Measurements from ENCODE around the gene SEZ6L.

The SEZ6L gene

GRCh38 chr22:26259510-26259909 is 90.2 kb downstream of the SEZ6L start:
- DNase-seq, result peak; percentile 4

GRCh38 chr22:26264162-26264561 is 94.9 kb downstream of the SEZ6L start:
- DNase-seq, result no peak

- DNase-seq, result no peak
Measured at GRCh38 chr22:26265281-26265680, 96.0 kb downstream of the SEZ6L start.

GRCh38 chr22:26265909-26266308 is 96.6 kb downstream of the SEZ6L start:
- no peak for DNase-seq

- DNase-seq, result no peak
Measured at GRCh38 chr22:26267856-26268255, 98.6 kb downstream of the SEZ6L start.

- DNase-seq, result no peak
Measured at GRCh38 chr22:26269572-26269971, 100.3 kb downstream of the SEZ6L start.

GRCh38 chr22:26271427-26271826 is 102.2 kb downstream of the SEZ6L start:
- no peak for DNase-seq

- DNase-seq, result no peak
Measured at GRCh38 chr22:26273011-26273675, 103.9 kb downstream of the SEZ6L start.

- no peak for DNase-seq
Measured at GRCh38 chr22:26276529-26277160, 107.4 kb downstream of the SEZ6L start.

- DNase-seq, result no peak
Measured at GRCh38 chr22:26281941-26282340, 112.7 kb downstream of the SEZ6L start.

- no peak for DNase-seq
Measured at GRCh38 chr22:26283330-26283729, 114.1 kb downstream of the SEZ6L start.

- no peak for DNase-seq
Measured at GRCh38 chr22:26285632-26286031, 116.4 kb downstream of the SEZ6L start.

- DNase-seq, result no peak
Measured at GRCh38 chr22:26286091-26286820, 117.0 kb downstream of the SEZ6L start.

GRCh38 chr22:26287382-26288225 is 118.3 kb downstream of the SEZ6L start:
- no peak for DNase-seq

GRCh38 chr22:26289611-26290101 is 120.4 kb downstream of the SEZ6L start:
- no peak for DNase-seq

- DNase-seq, result no peak
Measured at GRCh38 chr22:26291940-26292666, 122.8 kb downstream of the SEZ6L start.

- no peak for DNase-seq
Measured at GRCh38 chr22:26292667-26292995, 123.4 kb downstream of the SEZ6L start.

GRCh38 chr22:26295563-26296126 is 126.4 kb downstream of the SEZ6L start:
- no peak for DNase-seq

- DNase-seq, result no peak
Measured at GRCh38 chr22:26298605-26299310, 129.5 kb downstream of the SEZ6L start.

GRCh38 chr22:26302726-26303125 is 133.5 kb downstream of the SEZ6L start:
- DNase-seq, result no peak

- DNase-seq, result no peak
Measured at GRCh38 chr22:26303475-26303874, 134.2 kb downstream of the SEZ6L start.

All from DMS53 (cell line).